ENCODE measurements around the gene SEMA3C. TPM values are rescaled to one million over a fixed set of nuclear protein-coding genes. Genes with fewer than 3 reads are reported as not detected.

Gene SEMA3C
- total RNA-seq, 2 donors from 2014 or later = 89.2 to 184 TPM

DNA sequence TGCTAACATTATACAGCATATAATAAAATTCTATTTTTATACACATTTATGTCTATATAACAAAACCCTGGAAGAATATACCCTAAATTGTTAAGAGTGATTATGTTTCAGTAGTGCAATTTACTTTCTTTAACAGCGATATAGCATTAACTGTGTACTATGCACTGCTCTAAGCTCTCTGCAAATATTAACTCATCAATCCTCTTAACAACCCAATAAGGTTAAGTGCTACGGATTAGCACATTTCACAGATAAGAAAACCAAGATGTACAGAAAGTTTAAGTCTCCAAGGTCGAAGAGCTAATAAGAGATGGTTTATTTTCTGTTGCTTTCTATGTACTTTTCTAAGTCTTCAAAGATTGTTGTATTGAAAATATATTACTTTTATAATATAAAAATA, 95.8 kb downstream of the SEMA3C start:
- Histone ChIP-seq H3K4me1 (ENCODE audit: control insufficient read depth in 1 of 2, low read depth in 2 of 2) (peaks cover 9 to 10% of the 10 kb centered on the region in 2 donors), H3K9me3 (no peaks in the 10 kb centered on the region), H3K4me3 (no peak overlapping the region), H3K36me3 (no peaks in the 10 kb centered on the region), H3K27me3 (replicated peaks; ENCODE audit: insufficient read depth) (no peaks in the 10 kb centered on the region), H3K27ac (no peak overlapping the region)
- TF ChIP-seq, protein P1, sequence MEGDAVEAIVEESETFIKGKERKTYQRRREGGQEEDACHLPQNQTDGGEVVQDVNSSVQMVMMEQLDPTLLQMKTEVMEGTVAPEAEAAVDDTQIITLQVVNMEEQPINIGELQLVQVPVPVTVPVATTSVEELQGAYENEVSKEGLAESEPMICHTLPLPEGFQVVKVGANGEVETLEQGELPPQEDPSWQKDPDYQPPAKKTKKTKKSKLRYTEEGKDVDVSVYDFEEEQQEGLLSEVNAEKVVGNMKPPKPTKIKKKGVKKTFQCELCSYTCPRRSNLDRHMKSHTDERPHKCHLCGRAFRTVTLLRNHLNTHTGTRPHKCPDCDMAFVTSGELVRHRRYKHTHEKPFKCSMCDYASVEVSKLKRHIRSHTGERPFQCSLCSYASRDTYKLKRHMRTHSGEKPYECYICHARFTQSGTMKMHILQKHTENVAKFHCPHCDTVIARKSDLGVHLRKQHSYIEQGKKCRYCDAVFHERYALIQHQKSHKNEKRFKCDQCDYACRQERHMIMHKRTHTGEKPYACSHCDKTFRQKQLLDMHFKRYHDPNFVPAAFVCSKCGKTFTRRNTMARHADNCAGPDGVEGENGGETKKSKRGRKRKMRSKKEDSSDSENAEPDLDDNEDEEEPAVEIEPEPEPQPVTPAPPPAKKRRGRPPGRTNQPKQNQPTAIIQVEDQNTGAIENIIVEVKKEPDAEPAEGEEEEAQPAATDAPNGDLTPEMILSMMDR (IDR thresholded peaks at IDR 0.05) = no peak
- DNase-seq (ENCODE audit: low spot score) (no peak), ATAC-seq (ENCODE audit: insufficient number of reproducible peaks, low FRiP score, low read depth) (no peak)

DNA sequence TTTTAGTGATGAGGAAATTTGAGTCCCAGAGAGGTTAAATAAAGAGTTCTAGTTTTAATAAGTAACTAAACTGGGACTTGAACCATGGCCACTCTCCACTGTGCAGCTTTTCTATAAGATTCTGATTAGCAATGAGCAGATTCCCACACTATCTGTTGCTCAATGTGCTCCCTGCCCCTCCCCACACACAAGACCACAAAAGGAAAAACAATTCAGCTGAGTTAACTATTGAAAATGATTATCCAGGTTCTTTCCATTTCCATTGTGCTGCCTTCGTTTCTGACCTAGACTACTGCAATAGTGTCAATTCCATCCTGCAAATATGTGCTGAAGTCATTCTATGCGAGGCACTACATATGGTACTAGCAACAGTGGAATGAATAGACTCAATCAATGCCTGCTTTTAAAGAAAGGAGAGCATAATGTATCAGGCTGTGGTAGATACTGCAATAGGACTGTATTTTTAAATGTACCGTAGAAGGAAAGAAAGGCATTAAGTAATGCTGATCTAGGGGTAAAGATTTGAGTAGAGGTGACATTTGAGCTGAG, 97.0 kb downstream of the SEMA3C start:
- H3K36me3 ChIP-seq = no peaks in the 10 kb centered on the region
- H3K27me3 ChIP-seq (replicated peaks; ENCODE audit: insufficient read depth) = no peaks in the 10 kb centered on the region
- peaks cover 5 to 6% of the 10 kb centered on the region in 2 donors for H3K4me1 ChIP-seq (ENCODE audit: control insufficient read depth in 1 of 2, low read depth in 2 of 2)
- H3K9me3 ChIP-seq = no peaks in the 10 kb centered on the region
- H3K4me3 ChIP-seq = no peak overlapping the region
- H3K27ac ChIP-seq = no peak overlapping the region
- TF ChIP-seq, protein P1 (IDR thresholded peaks at IDR 0.05) = no peak
- DNase-seq (ENCODE audit: low spot score) (no peak), ATAC-seq (ENCODE audit: insufficient number of reproducible peaks, low FRiP score, low read depth) (no peak)

DNA sequence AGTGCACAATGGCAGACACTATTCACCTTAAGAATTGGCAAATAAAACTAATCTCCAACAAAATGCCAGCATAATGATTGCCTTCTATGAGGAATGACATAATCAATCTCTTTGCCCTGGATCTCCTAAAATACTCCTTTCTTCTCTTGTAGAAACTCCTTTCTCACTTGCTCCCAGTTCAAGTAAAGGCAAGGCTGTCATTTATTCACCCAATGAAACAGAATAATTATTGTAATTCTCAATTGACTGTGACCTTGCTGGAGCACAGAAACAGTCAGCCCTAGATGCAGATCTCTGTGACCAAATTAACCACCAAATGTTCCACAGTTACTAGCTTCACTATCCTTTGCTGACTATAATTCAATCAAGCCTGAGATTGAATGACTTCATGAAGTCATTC, 99.3 kb downstream of the SEMA3C start:
- H3K27ac ChIP-seq = no peak overlapping the region
- no peaks in the 10 kb centered on the region for H3K9me3 ChIP-seq
- H3K36me3 ChIP-seq = no peaks in the 10 kb centered on the region
- DNase-seq (ENCODE audit: low spot score) (no peak), ATAC-seq (ENCODE audit: insufficient number of reproducible peaks, low FRiP score, low read depth) (no peak)
- TF ChIP-seq, protein P1 (IDR thresholded peaks at IDR 0.05) = no peak
- H3K4me1 ChIP-seq (ENCODE audit: control insufficient read depth in 1 of 2, low read depth in 2 of 2) = no peaks in the 10 kb centered on the region
- no peak overlapping the region for H3K4me3 ChIP-seq
- no peaks in the 10 kb centered on the region for H3K27me3 ChIP-seq (replicated peaks; ENCODE audit: insufficient read depth)

DNA sequence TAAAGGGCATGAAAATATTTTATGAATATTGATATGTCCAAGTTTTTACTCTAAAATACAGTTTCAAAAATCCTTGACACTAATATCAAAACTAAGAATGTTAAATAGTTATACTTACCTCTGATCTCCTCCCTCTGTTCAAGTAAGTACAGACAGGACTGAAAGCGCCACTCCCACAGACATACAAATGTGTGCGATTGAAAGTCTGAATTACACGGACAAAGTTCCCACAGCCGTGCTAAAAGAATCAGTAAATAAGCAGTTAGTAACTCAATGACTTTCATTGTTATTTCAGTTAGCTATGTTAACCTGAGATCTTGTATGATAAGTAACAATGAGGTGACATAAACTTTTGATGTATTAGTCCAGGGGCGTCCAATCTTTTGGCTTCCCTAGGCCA, 100.7 kb downstream of the SEMA3C start:
- H3K4me3 ChIP-seq = no peak overlapping the region
- no peaks in the 10 kb centered on the region for H3K4me1 ChIP-seq (ENCODE audit: control insufficient read depth in 1 of 2, low read depth in 2 of 2)
- TF ChIP-seq, protein P1 (IDR thresholded peaks at IDR 0.05) = no peak
- H3K36me3 ChIP-seq = no peaks in the 10 kb centered on the region
- DNase-seq (ENCODE audit: low spot score) (no peak), ATAC-seq (ENCODE audit: insufficient number of reproducible peaks, low FRiP score, low read depth) (no peak)
- H3K27ac ChIP-seq = no peak overlapping the region
- no peaks in the 10 kb centered on the region for H3K9me3 ChIP-seq
- H3K27me3 ChIP-seq (replicated peaks; ENCODE audit: insufficient read depth) = no peaks in the 10 kb centered on the region

DNA sequence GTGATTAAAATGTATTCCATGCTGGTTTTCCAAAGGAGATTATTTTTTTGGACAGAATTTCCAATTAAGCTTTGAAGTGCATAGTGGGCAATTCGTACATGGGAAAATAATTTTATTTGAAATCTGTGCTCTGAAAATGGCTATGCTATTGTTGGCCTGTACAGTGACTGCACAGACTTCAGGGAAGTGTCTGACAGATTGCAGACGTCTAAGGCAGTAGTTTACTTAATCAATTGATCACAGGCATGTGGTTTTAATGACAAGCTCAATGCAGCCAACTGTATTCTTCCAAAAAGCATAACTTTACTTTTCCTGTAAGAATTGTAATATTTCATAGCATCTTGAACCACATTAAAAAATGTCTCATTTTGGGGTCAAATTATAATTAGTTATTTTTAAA, 102.0 kb downstream of the SEMA3C start:
- TF ChIP-seq, protein P1 (IDR thresholded peaks at IDR 0.05) = no peak
- Histone ChIP-seq H3K4me3 (no peak overlapping the region), H3K27me3 (replicated peaks; ENCODE audit: insufficient read depth) (no peaks in the 10 kb centered on the region), H3K4me1 (ENCODE audit: control insufficient read depth in 1 of 2, low read depth in 2 of 2) (no peaks in the 10 kb centered on the region), H3K27ac (no peak overlapping the region), H3K36me3 (no peaks in the 10 kb centered on the region), H3K9me3 (no peaks in the 10 kb centered on the region)
- DNase-seq (ENCODE audit: low spot score) (no peak), ATAC-seq (ENCODE audit: insufficient number of reproducible peaks, low FRiP score, low read depth) (no peak)

Measured in thoracic aorta (tissue), 2 donors.